OCI-LY3 (cell line): Measurements from ENCODE around the gene TBC1D8.

Experiments
- H2AFZ ChIP-seq: fragments of 200-600, 300-600 bp; shearing (Covaris generic); 2 replicates; pipeline ENCODE4 v1.6.0; 2014; ENCODE audit warnings: antibody characterized with exemption, low read depth, low read length
- H3K27ac ChIP-seq: fragments of 200-600, 300-600 bp; sonication (generic); 2 replicates; pipeline ENCODE4 v1.5.1; 2014; ENCODE audit warnings: mild to moderate bottlenecking, low read length, moderate library complexity, mixed read lengths
- H3K27me3 ChIP-seq: fragments of 200-600, 300-600 bp; sonication (generic); 2 replicates; pipeline ENCODE4 v1.6.1; 2014; ENCODE audit warnings: low read depth, low read length, mixed read lengths
- H3K36me3 ChIP-seq: fragments of 200-600, 300-600 bp; sonication (generic); replicated peaks from 2 replicates; pipeline ENCODE3; 2014; ENCODE audit warnings: low read depth, low read length, mixed read lengths
- H3K4me1 ChIP-seq: fragments of 300-600, 200-600 bp; sonication (generic); 2 replicates; pipeline ENCODE4 v1.6.1; 2014; ENCODE audit warnings: low read length, mixed read lengths
- H3K4me2 ChIP-seq: fragments of 200-600, 300-600 bp; sonication (generic); 2 replicates; pipeline ENCODE4 v1.6.1; 2014; ENCODE audit warnings: low read length, mixed read lengths
- H3K4me3 ChIP-seq: fragments of 300-600, 200-600 bp; sonication (generic); 2 replicates; pipeline ENCODE4 v1.5.1; 2014; ENCODE audit warnings: antibody characterized with exemption, mild to moderate bottlenecking, low read length, moderate library complexity
- H3K79me2 ChIP-seq: fragments of 300-600, 200-600 bp; shearing (Covaris generic); 2 replicates; pipeline ENCODE4 v1.6.1; 2014; ENCODE audit warnings: mild to moderate bottlenecking, low read length, mixed read lengths
- H3K9ac ChIP-seq: fragments of 300-600, 200-600 bp; shearing (Covaris generic); 2 replicates; pipeline ENCODE4 v1.6.0; 2014; ENCODE audit warnings: mild to moderate bottlenecking, low read length, moderate library complexity
- H3K9me3 ChIP-seq: fragments of 200-600, 300-600 bp; shearing (Covaris generic); 2 replicates; pipeline ENCODE4 v1.6.1; 2014; ENCODE audit warnings: low read length, mixed read lengths; ENCODE audit not compliant: insufficient read depth
- H4K20me1 ChIP-seq: fragments of 200-600, 300-600 bp; sonication (generic); 2 replicates; pipeline ENCODE4 v1.6.1; 2016; ENCODE audit warnings: low read length, mixed read lengths; ENCODE audit not compliant: insufficient read depth
- EZH2phosphoT487 ChIP-seq: fragments of 200-600 bp; shearing (Covaris generic); IDR thresholded peaks from 2 replicates; pipeline ENCODE4 v1.6.1; 2018; ENCODE audit warnings: antibody characterized with exemption, mixed run types, low read depth
- TF ChIP-seq, protein P1 (sequence below): fragments of 200-600, 300-600 bp; sonication (generic); IDR thresholded peaks from 2 replicates; pipeline ENCODE4 v1.5.1; 2014; ENCODE audit warnings: antibody characterized with exemption, low read length, low read depth

The TBC1D8 gene

GRCh38 chr2:101113441-101114267, 37.5 kb downstream of the TBC1D8 start:
- H3K27me3 ChIP-seq: peaks cover 20% of the 10 kb centered on the region
- H3K4me1 ChIP-seq: peaks cover 13% of the 10 kb centered on the region
- no peak overlapping the region for H2AFZ ChIP-seq
- no peaks in the 10 kb centered on the region for H3K79me2 ChIP-seq
- no peak overlapping the region for H3K27ac ChIP-seq
- no peaks in the 10 kb centered on the region for H3K9me3 ChIP-seq
- no peak overlapping the region for H3K4me3 ChIP-seq
- no peak overlapping the region for H3K4me2 ChIP-seq
- H4K20me1 ChIP-seq: no peaks in the 10 kb centered on the region
- no peak overlapping the region for H3K9ac ChIP-seq
- TF ChIP-seq, protein P1, sequence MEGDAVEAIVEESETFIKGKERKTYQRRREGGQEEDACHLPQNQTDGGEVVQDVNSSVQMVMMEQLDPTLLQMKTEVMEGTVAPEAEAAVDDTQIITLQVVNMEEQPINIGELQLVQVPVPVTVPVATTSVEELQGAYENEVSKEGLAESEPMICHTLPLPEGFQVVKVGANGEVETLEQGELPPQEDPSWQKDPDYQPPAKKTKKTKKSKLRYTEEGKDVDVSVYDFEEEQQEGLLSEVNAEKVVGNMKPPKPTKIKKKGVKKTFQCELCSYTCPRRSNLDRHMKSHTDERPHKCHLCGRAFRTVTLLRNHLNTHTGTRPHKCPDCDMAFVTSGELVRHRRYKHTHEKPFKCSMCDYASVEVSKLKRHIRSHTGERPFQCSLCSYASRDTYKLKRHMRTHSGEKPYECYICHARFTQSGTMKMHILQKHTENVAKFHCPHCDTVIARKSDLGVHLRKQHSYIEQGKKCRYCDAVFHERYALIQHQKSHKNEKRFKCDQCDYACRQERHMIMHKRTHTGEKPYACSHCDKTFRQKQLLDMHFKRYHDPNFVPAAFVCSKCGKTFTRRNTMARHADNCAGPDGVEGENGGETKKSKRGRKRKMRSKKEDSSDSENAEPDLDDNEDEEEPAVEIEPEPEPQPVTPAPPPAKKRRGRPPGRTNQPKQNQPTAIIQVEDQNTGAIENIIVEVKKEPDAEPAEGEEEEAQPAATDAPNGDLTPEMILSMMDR: no peak
- no peak for TF ChIP-seq EZH2phosphoT487
- H3K36me3 ChIP-seq: no peaks in the 10 kb centered on the region

DNA sequence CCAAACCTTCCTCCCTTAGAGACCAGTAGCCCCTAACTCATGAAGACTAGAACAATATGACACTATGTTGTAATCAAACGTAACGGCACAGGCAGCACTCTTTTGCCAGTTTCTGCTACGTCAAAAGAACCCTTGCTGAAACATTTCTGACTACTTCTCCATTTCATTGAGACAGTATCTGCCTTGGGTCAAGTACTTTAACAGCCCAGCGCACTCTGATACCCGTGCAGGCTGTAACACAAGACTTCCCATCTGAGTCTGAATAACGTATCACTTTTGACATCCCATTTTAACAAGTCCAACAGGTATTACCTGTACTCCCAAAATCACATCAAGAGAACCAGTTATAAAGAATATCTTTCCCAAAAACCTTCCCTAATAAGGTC, 38.4 kb downstream of the TBC1D8 start:
- H3K4me3 ChIP-seq: no peak overlapping the region
- no peak overlapping the region for H3K9ac ChIP-seq
- peaks cover 13% of the 10 kb centered on the region for H3K4me1 ChIP-seq
- H3K36me3 ChIP-seq: no peaks in the 10 kb centered on the region
- H2AFZ ChIP-seq: no peak overlapping the region
- no peaks in the 10 kb centered on the region for H3K79me2 ChIP-seq
- no peaks in the 10 kb centered on the region for H3K9me3 ChIP-seq
- H3K27me3 ChIP-seq: peaks cover 20% of the 10 kb centered on the region
- TF ChIP-seq EZH2phosphoT487: no peak
- TF ChIP-seq, protein P1: no peak
- no peak overlapping the region for H3K4me2 ChIP-seq
- no peak overlapping the region for H3K27ac ChIP-seq
- H4K20me1 ChIP-seq: no peaks in the 10 kb centered on the region

DNA sequence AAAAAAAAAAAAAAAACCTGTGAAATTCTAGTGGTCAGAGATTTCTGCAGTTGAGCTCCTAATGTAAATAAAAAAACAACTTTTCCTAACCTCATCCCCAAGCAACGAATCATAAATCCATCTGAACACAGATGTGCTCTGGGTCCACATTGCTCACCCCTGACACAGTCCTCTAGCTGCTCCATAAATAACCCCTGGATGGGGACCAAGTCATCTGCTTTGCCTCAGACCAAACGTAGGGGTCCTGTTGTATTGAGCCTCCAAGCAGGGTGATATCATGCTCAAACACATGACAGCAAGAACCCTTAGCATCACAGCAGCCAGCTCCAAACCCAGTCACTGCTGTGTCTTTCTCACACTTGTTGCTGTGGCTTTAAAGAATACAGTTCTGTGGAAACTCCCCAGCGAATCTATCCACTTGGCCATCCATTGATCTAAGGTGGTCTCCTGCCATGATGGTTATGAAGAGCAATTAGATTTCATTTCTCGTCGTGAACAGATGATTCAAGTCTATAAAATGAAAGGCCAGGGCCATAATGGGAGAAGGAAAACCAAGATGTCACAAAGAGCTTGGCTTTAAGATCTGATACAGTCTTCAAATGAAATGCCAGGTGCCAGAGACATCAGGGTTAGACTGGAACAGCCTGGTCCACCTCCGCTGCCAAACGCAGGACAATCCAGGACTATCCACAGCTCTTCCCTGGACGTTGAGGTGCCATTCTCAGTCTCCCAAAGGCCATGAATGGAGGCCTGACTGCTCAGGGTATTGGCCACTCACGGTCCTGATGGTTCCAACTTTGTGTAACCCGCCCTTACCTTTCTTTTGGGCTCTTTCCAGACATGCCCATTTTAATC, 39.0 kb downstream of the TBC1D8 start:
- Histone ChIP-seq H3K4me3 (no peak overlapping the region), H3K4me2 (no peak overlapping the region), H3K27ac (no peak overlapping the region), H3K27me3 (peaks cover 20% of the 10 kb centered on the region), H3K36me3 (no peaks in the 10 kb centered on the region), H3K9ac (no peak overlapping the region), H3K4me1 (peaks cover 13% of the 10 kb centered on the region), H3K9me3 (no peaks in the 10 kb centered on the region), H2AFZ (no peak overlapping the region), H3K79me2 (no peaks in the 10 kb centered on the region), H4K20me1 (no peaks in the 10 kb centered on the region)
- no peak for TF ChIP-seq EZH2phosphoT487
- TF ChIP-seq, protein P1: no peak

DNA sequence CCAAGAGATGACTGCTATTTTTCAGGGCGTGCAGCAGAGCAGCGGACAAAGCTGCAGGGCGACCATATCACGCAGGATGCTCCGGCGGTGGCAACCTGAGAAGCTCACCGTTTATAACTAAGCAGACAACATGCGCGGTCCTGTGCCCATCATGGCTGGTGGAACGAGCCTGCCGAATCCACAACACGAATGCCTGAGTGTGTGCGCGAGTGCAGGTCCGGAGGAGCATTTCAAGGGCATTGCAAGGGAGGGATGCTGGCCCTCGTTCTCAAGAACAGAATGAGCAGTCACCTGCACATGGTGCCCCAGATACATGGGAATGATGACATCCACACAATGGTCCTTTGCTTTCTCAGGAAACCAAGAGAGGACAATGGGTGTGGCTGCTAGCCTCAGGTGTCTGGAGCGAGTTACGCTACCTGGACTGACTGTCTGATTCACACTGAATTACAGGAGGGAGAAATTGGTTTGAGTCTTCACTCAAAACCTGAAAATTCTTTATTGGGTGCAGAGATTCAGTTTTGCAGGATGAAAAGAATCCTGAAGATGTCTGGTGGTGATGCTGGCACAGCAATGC, 39.8 kb downstream of the TBC1D8 start:
- Histone ChIP-seq H3K4me3 (no peak overlapping the region), H3K4me1 (peaks cover 13% of the 10 kb centered on the region), H3K79me2 (no peaks in the 10 kb centered on the region), H4K20me1 (no peaks in the 10 kb centered on the region), H3K27me3 (peaks cover 20% of the 10 kb centered on the region), H2AFZ (no peak overlapping the region), H3K9ac (no peak overlapping the region), H3K4me2 (no peak overlapping the region), H3K27ac (no peak overlapping the region), H3K9me3 (no peaks in the 10 kb centered on the region), H3K36me3 (no peaks in the 10 kb centered on the region)
- TF ChIP-seq EZH2phosphoT487: no peak
- TF ChIP-seq, protein P1: no peak
